Activated CD4-positive, alpha-beta memory T cell treated with anti-CD3 and anti-CD28 coated beads, Interleukin-2, amount 10 ng/mL, durations not matched to agents 7 days and 5 days (primary cell): Measurements from ENCODE around the gene CIZ1. TPM values are rescaled to one million over a fixed set of nuclear protein-coding genes. Genes with fewer than 3 reads are reported as not detected.

ENCODE experiments used
- CTCF ChIA-PET: fragments of 350-600 bp; sonication (Branson Sonifier 250); formaldehyde crosslinking; loops from one replicate; lab custom pipeline; 2021; ENCODE audit warnings: antibody characterized with exemption, inconsistent platforms; lab: Charles Lee
- POLR2A ChIA-PET: fragments of 350-600 bp; sonication (Branson Sonifier 250); formaldehyde crosslinking; loops from one replicate; lab custom pipeline; 2021; ENCODE audit warnings: antibody characterized with exemption; lab: Charles Lee
- DNase-seq: peaks from one replicate; pipeline ENCODE4 v3.0.0-alpha.2; 2020
- H3K27ac Mint-ChIP-seq: one replicate; pipeline ENCODE4 v1.8.0; 2021; ENCODE audit warnings: mild to moderate bottlenecking, mixed read lengths
- H3K27me3 Mint-ChIP-seq: one replicate; pipeline ENCODE4 v1.8.0; 2021; ENCODE audit warnings: mixed read lengths
- H3K36me3 Mint-ChIP-seq: one replicate; pipeline ENCODE4 v1.8.0; 2021; ENCODE audit warnings: low read depth, mixed read lengths
- H3K4me1 Mint-ChIP-seq: one replicate; pipeline ENCODE4 v1.8.0; 2021; ENCODE audit warnings: mixed read lengths
- H3K4me3 Mint-ChIP-seq: one replicate; pipeline ENCODE4 v1.8.0; 2021; ENCODE audit warnings: mild to moderate bottlenecking, mixed read lengths
- H3K9me3 Mint-ChIP-seq: one replicate; pipeline ENCODE4 v1.8.0; 2021; ENCODE audit warnings: mixed read lengths
- total RNA-seq, 2 experiments: library from RNA; stranded (reverse); gene quantifications; one replicate each; pipeline ENCODE4 v1.2.3, GENCODE V29; 2021

The CIZ1 gene
- total RNA-seq, 2 experiments from 2014 or later, result 112 to 116 TPM

GRCh38 chr9:128127568-128127989 is 63.8 kb downstream of the CIZ1 start, which contains the start of gene PTGES2:
PTGES2 (minus strand) TSS chr9:128127729; CDS start chr9:128127717, 12 bp downstream.
- H3K4me1 Mint-ChIP-seq, result peaks cover 34% of the 10 kb centered on the region
- ChIA-PET CTCF (interaction anchor here (1.1 to 2.1 kb wide), 3 partner anchors 9 to 32 kb away, joined by 3 to 10 read pairs (median 4); no protein-coding TSS in a partner anchor), POLR2A (interaction anchor here (1.0 to 3.0 kb wide), 4 partner anchors 10 to 59 kb away, joined by 4 to 19 read pairs (median 5); partner anchors contain the start of genes BBLN and SLC25A25)
- DNase-seq, result peak; percentile 83
- peak within 1 kb of the TSS; percentile 96 for H3K27ac Mint-ChIP-seq
- H3K36me3 Mint-ChIP-seq, result peaks cover 10% of the 10 kb centered on the region
- peaks cover 13% of the 10 kb centered on the region for H3K27me3 Mint-ChIP-seq
- peak within 1 kb of the TSS; percentile 91 for H3K4me3 Mint-ChIP-seq
- H3K9me3 Mint-ChIP-seq, result no peaks in the 10 kb centered on the region

GRCh38 chr9:128125580-128126354 is 65.6 kb downstream of the CIZ1 start:
- no peak for DNase-seq

GRCh38 chr9:128124873-128125579 is 66.3 kb downstream of the CIZ1 start:
- no peak overlapping the region for H3K27ac Mint-ChIP-seq
- H3K4me3 Mint-ChIP-seq, result no peak overlapping the region
- no peaks in the 10 kb centered on the region for H3K27me3 Mint-ChIP-seq
- H3K4me1 Mint-ChIP-seq, result peaks cover 34% of the 10 kb centered on the region
- H3K9me3 Mint-ChIP-seq, result no peaks in the 10 kb centered on the region
- ChIA-PET CTCF (interaction anchor here (0.6 to 3.2 kb wide), 7 partner anchors 8 to 97 kb away, joined by 3 to 22 read pairs (median 3); no protein-coding TSS in a partner anchor), POLR2A (no interaction called here)
- DNase-seq, result peak; percentile 54
- peaks cover 13% of the 10 kb centered on the region for H3K36me3 Mint-ChIP-seq

More at GRCh38 chr9:128125580-128126354, 65.6 kb downstream of the CIZ1 start:
- H3K4me1 Mint-ChIP-seq, result peaks cover 34% of the 10 kb centered on the region
- no peaks in the 10 kb centered on the region for H3K9me3 Mint-ChIP-seq
- peaks cover under 1% of the 10 kb centered on the region for H3K27me3 Mint-ChIP-seq
- peak overlapping the region; percentile 78 for H3K4me3 Mint-ChIP-seq
- peaks cover 13% of the 10 kb centered on the region for H3K36me3 Mint-ChIP-seq
- ChIA-PET CTCF (interaction anchor here (1.1 to 3.2 kb wide), 3 partner anchors 9 to 65 kb away, joined by 3 to 22 read pairs (median 9); no protein-coding TSS in a partner anchor), POLR2A (interaction anchor here (0.6 kb wide), 1 partner anchor 856 kb away, joined by 4 read pairs; no protein-coding TSS in a partner anchor)
- H3K27ac Mint-ChIP-seq, result peak overlapping the region; percentile 16

- Mint-ChIP-seq H3K36me3 (peaks cover 13% of the 10 kb centered on the region), H3K4me3 (no peak overlapping the region), H3K27me3 (no peaks in the 10 kb centered on the region), H3K4me1 (peaks cover 30% of the 10 kb centered on the region), H3K9me3 (no peaks in the 10 kb centered on the region), H3K27ac (no peak overlapping the region)
- ChIA-PET POLR2A (no interaction called here), CTCF (interaction anchor here (0.6 to 3.2 kb wide), 6 partner anchors 7 to 96 kb away, joined by 3 to 22 read pairs (median 3); no protein-coding TSS in a partner anchor)
- no peak for DNase-seq
Observed at GRCh38 chr9:128124451-128124850, 66.9 kb downstream of the CIZ1 start.

GRCh38 chr9:128123451-128124080 is 67.8 kb downstream of the CIZ1 start:
- no peak for DNase-seq
- no peaks in the 10 kb centered on the region for H3K9me3 Mint-ChIP-seq
- H3K4me1 Mint-ChIP-seq, result peaks cover 23% of the 10 kb centered on the region
- no peaks in the 10 kb centered on the region for H3K27me3 Mint-ChIP-seq
- POLR2A ChIA-PET, result no interaction called here
- H3K36me3 Mint-ChIP-seq, result peaks cover 13% of the 10 kb centered on the region
- no peak overlapping the region for H3K4me3 Mint-ChIP-seq
- H3K27ac Mint-ChIP-seq, result no peak overlapping the region
- CTCF ChIA-PET, result no interaction called here

- H3K4me3 Mint-ChIP-seq, result no peak overlapping the region
- no peak for DNase-seq
- H3K9me3 Mint-ChIP-seq, result no peaks in the 10 kb centered on the region
- H3K27ac Mint-ChIP-seq, result no peak overlapping the region
- peaks cover 13% of the 10 kb centered on the region for H3K36me3 Mint-ChIP-seq
- no peaks in the 10 kb centered on the region for H3K27me3 Mint-ChIP-seq
- ChIA-PET POLR2A (no interaction called here), CTCF (no interaction called here)
- peaks cover 20% of the 10 kb centered on the region for H3K4me1 Mint-ChIP-seq
Observed at GRCh38 chr9:128122809-128123175, 68.6 kb downstream of the CIZ1 start.

GRCh38 chr9:128121924-128122808 is 69.2 kb downstream of the CIZ1 start:
- H3K27ac Mint-ChIP-seq, result no peak overlapping the region
- peaks cover 13% of the 10 kb centered on the region for H3K36me3 Mint-ChIP-seq
- H3K9me3 Mint-ChIP-seq, result no peaks in the 10 kb centered on the region
- CTCF ChIA-PET, result no interaction called here
- H3K27me3 Mint-ChIP-seq, result no peaks in the 10 kb centered on the region
- H3K4me1 Mint-ChIP-seq, result peaks cover 24% of the 10 kb centered on the region
- no peak for DNase-seq
- H3K4me3 Mint-ChIP-seq, result no peak overlapping the region
- POLR2A ChIA-PET, result no interaction called here

GRCh38 chr9:128121466-128121810 is 69.9 kb downstream of the CIZ1 start:
- DNase-seq, result no peak
- Mint-ChIP-seq H3K27me3 (no peaks in the 10 kb centered on the region), H3K9me3 (no peaks in the 10 kb centered on the region), H3K4me1 (peaks cover 23% of the 10 kb centered on the region), H3K36me3 (peaks cover 13% of the 10 kb centered on the region), H3K4me3 (no peak overlapping the region), H3K27ac (no peak overlapping the region)
- POLR2A ChIA-PET, result no interaction called here
- CTCF ChIA-PET, result no interaction called here

- Mint-ChIP-seq H3K27me3 (no peaks in the 10 kb centered on the region), H3K36me3 (peaks cover 13% of the 10 kb centered on the region), H3K4me3 (no peak overlapping the region), H3K4me1 (peaks cover 18% of the 10 kb centered on the region), H3K9me3 (no peaks in the 10 kb centered on the region), H3K27ac (no peak overlapping the region)
- ChIA-PET CTCF (no interaction called here), POLR2A (no interaction called here)
- no peak for DNase-seq
Observed at GRCh38 chr9:128120741-128121465, 70.5 kb downstream of the CIZ1 start.

GRCh38 chr9:128120061-128120740 is 71.2 kb downstream of the CIZ1 start:
- H3K27ac Mint-ChIP-seq, result no peak overlapping the region
- ChIA-PET CTCF (no interaction called here), POLR2A (no interaction called here)
- H3K9me3 Mint-ChIP-seq, result no peaks in the 10 kb centered on the region
- DNase-seq, result no peak
- no peak overlapping the region for H3K4me3 Mint-ChIP-seq
- no peaks in the 10 kb centered on the region for H3K27me3 Mint-ChIP-seq
- peaks cover 12% of the 10 kb centered on the region for H3K4me1 Mint-ChIP-seq
- H3K36me3 Mint-ChIP-seq, result peaks cover 13% of the 10 kb centered on the region

GRCh38 chr9:128118971-128119665 is 72.3 kb downstream of the CIZ1 start:
- ChIA-PET POLR2A (no interaction called here), CTCF (no interaction called here)
- H3K4me3 Mint-ChIP-seq, result no peak overlapping the region
- H3K9me3 Mint-ChIP-seq, result no peaks in the 10 kb centered on the region
- DNase-seq, result no peak
- H3K4me1 Mint-ChIP-seq, result peaks cover 6% of the 10 kb centered on the region
- H3K36me3 Mint-ChIP-seq, result peaks cover 14% of the 10 kb centered on the region
- H3K27me3 Mint-ChIP-seq, result no peaks in the 10 kb centered on the region
- no peak overlapping the region for H3K27ac Mint-ChIP-seq
